ENCODE data around the gene TGIF2. TPM values are rescaled to one million over a fixed set of nuclear protein-coding genes. Genes with fewer than 3 reads are reported as not detected.
"Not testable (repeated sequence)": the region's sequence is repeated elsewhere in the genome, so short reads cannot be mapped to it uniquely, and the experiment has no call there.

Gene TGIF2
- total RNA-seq, 1 experiment from 2014 or later: 58.4 TPM

GRCh38 chr20:36563374-36563773 lies 10.0 kb upstream of the TGIF2 start:
- H3K4me1 ChIP-seq: peaks cover 8% of the 10 kb centered on the region; the same call in 1 of the 2 replicates
- H3K27me3 Mint-ChIP-seq (ENCODE audit: insufficient read depth, unreplicated experiment): no peaks in the 10 kb centered on the region
- H3K9me3 Mint-ChIP-seq (ENCODE audit: unreplicated experiment): peaks cover 18% of the 10 kb centered on the region
- DNase-seq: no peak
- no peaks in the 10 kb centered on the region for H3K27me3 ChIP-seq (replicated peaks; ENCODE audit: control insufficient read depth, insufficient read depth, low read length)
- H3K4me1 Mint-ChIP-seq (ENCODE audit: low read depth, unreplicated experiment): peaks cover 7% of the 10 kb centered on the region
- no peak overlapping the region for H3K4me3 ChIP-seq (ENCODE audit: low read depth, low read length)
- H3K36me3 ChIP-seq (ENCODE audit: control insufficient read depth, insufficient read depth, low read length): no peaks in the 10 kb centered on the region
- H3K4me3 Mint-ChIP-seq (ENCODE audit: unreplicated experiment): no peak overlapping the region
- TF ChIP-seq, protein P1, sequence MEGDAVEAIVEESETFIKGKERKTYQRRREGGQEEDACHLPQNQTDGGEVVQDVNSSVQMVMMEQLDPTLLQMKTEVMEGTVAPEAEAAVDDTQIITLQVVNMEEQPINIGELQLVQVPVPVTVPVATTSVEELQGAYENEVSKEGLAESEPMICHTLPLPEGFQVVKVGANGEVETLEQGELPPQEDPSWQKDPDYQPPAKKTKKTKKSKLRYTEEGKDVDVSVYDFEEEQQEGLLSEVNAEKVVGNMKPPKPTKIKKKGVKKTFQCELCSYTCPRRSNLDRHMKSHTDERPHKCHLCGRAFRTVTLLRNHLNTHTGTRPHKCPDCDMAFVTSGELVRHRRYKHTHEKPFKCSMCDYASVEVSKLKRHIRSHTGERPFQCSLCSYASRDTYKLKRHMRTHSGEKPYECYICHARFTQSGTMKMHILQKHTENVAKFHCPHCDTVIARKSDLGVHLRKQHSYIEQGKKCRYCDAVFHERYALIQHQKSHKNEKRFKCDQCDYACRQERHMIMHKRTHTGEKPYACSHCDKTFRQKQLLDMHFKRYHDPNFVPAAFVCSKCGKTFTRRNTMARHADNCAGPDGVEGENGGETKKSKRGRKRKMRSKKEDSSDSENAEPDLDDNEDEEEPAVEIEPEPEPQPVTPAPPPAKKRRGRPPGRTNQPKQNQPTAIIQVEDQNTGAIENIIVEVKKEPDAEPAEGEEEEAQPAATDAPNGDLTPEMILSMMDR (IDR thresholded peaks at IDR 0.05; ENCODE audit: insufficient read depth in 1 of 2, low read depth in 1 of 2, low read length in 1 of 2, severe bottlenecking in 1 of 2, unreplicated experiment in 1 of 2): no peak
- ChIA-PET POLR2A (no interaction called here), CTCF (no interaction called here)
- no peaks in the 10 kb centered on the region for H3K36me3 Mint-ChIP-seq (ENCODE audit: insufficient read depth, unreplicated experiment)
- no TSS peak for BruUV-seq (replicated peaks)
- intact Hi-C loops (cut with micrococcal nuclease; ENCODE audit: unreplicated experiment): loop anchor here (1.0 kb wide), 1 partner anchor 10 kb away; the partner anchor contains the start of gene TGIF2
- H3K27ac Mint-ChIP-seq (ENCODE audit: unreplicated experiment): no peak overlapping the region
- peaks cover 10% of the 10 kb centered on the region for H3K9me3 ChIP-seq

DNA sequence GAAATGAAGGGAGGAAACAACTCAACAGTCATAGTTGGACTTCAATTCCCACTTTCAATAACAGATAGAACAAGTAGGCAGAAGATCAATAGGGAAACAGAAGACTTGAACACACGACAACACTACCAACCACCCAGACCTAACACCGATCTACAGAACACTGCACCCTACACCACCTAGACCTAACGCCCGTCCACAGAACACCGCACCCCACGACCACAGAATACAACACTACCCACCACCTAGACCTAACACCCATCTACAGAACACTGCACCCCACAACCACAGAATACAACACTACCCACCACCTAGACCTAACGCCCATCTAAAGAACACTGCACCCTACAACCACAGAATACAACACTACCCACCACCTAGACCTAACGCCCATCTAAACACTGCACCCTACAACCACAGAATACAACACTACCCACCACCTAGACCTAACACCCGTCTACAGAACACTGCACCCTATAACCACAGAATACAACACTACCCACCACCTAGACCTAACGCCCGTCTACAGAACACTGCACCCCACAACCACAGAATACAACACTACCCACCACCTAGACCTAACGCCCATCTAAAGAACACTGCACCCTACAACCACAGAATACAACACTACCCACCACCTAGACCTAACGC lies 9.2 kb upstream of the TGIF2 start:
- intact Hi-C loops (cut with micrococcal nuclease; ENCODE audit: unreplicated experiment); DNase-seq; H3K27ac Mint-ChIP-seq (ENCODE audit: unreplicated experiment); H3K27me3 Mint-ChIP-seq (ENCODE audit: insufficient read depth, unreplicated experiment); H3K36me3 Mint-ChIP-seq (ENCODE audit: insufficient read depth, unreplicated experiment); POLR2A ChIA-PET; H3K36me3 ChIP-seq (ENCODE audit: control insufficient read depth, insufficient read depth, low read length); H3K4me3 ChIP-seq (ENCODE audit: low read depth, low read length); H3K27me3 ChIP-seq (replicated peaks; ENCODE audit: control insufficient read depth, insufficient read depth, low read length); H3K4me1 ChIP-seq; H3K4me3 Mint-ChIP-seq (ENCODE audit: unreplicated experiment); H3K4me1 Mint-ChIP-seq (ENCODE audit: low read depth, unreplicated experiment); CTCF ChIA-PET; H3K9me3 ChIP-seq; BruUV-seq (replicated peaks): not testable (repeated sequence)
- peaks cover 18% of the 10 kb centered on the region for H3K9me3 Mint-ChIP-seq (ENCODE audit: unreplicated experiment)

- H3K9me3 Mint-ChIP-seq (ENCODE audit: unreplicated experiment): peaks cover 18% of the 10 kb centered on the region
Observed at GRCh38 chr20:36564726-36565121, 8.7 kb upstream of the TGIF2 start.

GRCh38 chr20:36565520-36565919 lies 7.9 kb upstream of the TGIF2 start:
- H3K4me3 ChIP-seq (ENCODE audit: low read depth, low read length): no peak overlapping the region
- POLR2A ChIA-PET: interaction anchor here (0.6 kb wide), 1 partner anchor 17 kb away, joined by 3 read pairs; no protein-coding TSS in a partner anchor
- Mint-ChIP-seq H3K9me3 (ENCODE audit: unreplicated experiment) (peaks cover 18% of the 10 kb centered on the region), H3K27me3 (ENCODE audit: insufficient read depth, unreplicated experiment) (no peaks in the 10 kb centered on the region), H3K36me3 (ENCODE audit: insufficient read depth, unreplicated experiment) (no peaks in the 10 kb centered on the region), H3K4me3 (ENCODE audit: unreplicated experiment) (no peak overlapping the region), H3K4me1 (ENCODE audit: low read depth, unreplicated experiment) (peaks cover 7% of the 10 kb centered on the region), H3K27ac (ENCODE audit: unreplicated experiment) (no peak overlapping the region)
- intact Hi-C loops (cut with micrococcal nuclease; ENCODE audit: unreplicated experiment): no loop called here
- BruUV-seq (replicated peaks): no TSS peak
- DNase-seq: no peak
- no peaks in the 10 kb centered on the region for H3K27me3 ChIP-seq (replicated peaks; ENCODE audit: control insufficient read depth, insufficient read depth, low read length)
- CTCF ChIA-PET: no interaction called here
- TF ChIP-seq, protein P1 (IDR thresholded peaks at IDR 0.05; ENCODE audit: insufficient read depth in 1 of 2, low read depth in 1 of 2, low read length in 1 of 2, severe bottlenecking in 1 of 2, unreplicated experiment in 1 of 2): no peak
- peaks cover 8% of the 10 kb centered on the region; the same call in 1 of the 2 replicates for H3K4me1 ChIP-seq
- peaks cover 10% of the 10 kb centered on the region for H3K9me3 ChIP-seq
- no peaks in the 10 kb centered on the region for H3K36me3 ChIP-seq (ENCODE audit: control insufficient read depth, insufficient read depth, low read length)

More at GRCh38 chr20:36564726-36565121, 8.7 kb upstream of the TGIF2 start:
- H3K36me3 ChIP-seq (ENCODE audit: control insufficient read depth, insufficient read depth, low read length); CTCF ChIA-PET; H3K9me3 ChIP-seq; intact Hi-C loops (cut with micrococcal nuclease; ENCODE audit: unreplicated experiment); BruUV-seq (replicated peaks); H3K27me3 Mint-ChIP-seq (ENCODE audit: insufficient read depth, unreplicated experiment); POLR2A ChIA-PET; H3K4me3 Mint-ChIP-seq (ENCODE audit: unreplicated experiment); H3K4me1 Mint-ChIP-seq (ENCODE audit: low read depth, unreplicated experiment); H3K27ac Mint-ChIP-seq (ENCODE audit: unreplicated experiment); H3K4me3 ChIP-seq (ENCODE audit: low read depth, low read length); DNase-seq; H3K4me1 ChIP-seq; H3K27me3 ChIP-seq (replicated peaks; ENCODE audit: control insufficient read depth, insufficient read depth, low read length); H3K36me3 Mint-ChIP-seq (ENCODE audit: insufficient read depth, unreplicated experiment): not testable (repeated sequence)
